Measurements from ENCODE around the gene CHMP2A. TPM values are rescaled to one million over a fixed set of nuclear protein-coding genes. Genes with fewer than 3 reads are reported as not detected.
A peak's percentile ranks its signal among the peaks of the same experiment; 100 is the strongest.
"Not testable (repeated sequence)": the region's sequence is repeated elsewhere in the genome, so short reads cannot be mapped to it uniquely, and the experiment has no call there.

CHMP2A gene
- total and polyA plus RNA-seq, 7 experiments from 2014 or later: 64.3 to 193 (median 98.2) TPM

- Histone ChIP-seq H3K36me3 (ENCODE audit: control insufficient read depth in 2 of 3, insufficient read depth in 3 of 3, low read length in 3 of 3) (peaks cover 0 to 63% (median 36%) of the 10 kb centered on the region in 3 experiments), H3K27ac (ENCODE audit: low read depth, low read length) (peak overlapping the region; percentile 81), H3K4me1 (ENCODE audit: control insufficient read depth in 2 of 2, insufficient read depth in 2 of 2, low read length in 2 of 2) (peaks cover 16% of the 10 kb centered on the region in 2 donors), H3K4me3 (ENCODE audit: low read length) (peak overlapping the region; percentile 73), H3K27me3 (ENCODE audit: control insufficient read depth in 2 of 2, insufficient read depth in 2 of 2, low read length in 2 of 2) (no peaks in the 10 kb centered on the region), H3K9me3 (ENCODE audit: control insufficient read depth in 2 of 3, low read length in 3 of 3) (no peaks in the 10 kb centered on the region)
- Mint-ChIP-seq H3K4me1 (peaks cover 28 to 43% (median 34%) of the 10 kb centered on the region in 7 donors), H3K27me3 (peaks cover 0 to 20% (median 0%) of the 10 kb centered on the region in 5 donors), H3K36me3 (peaks cover 0 to 37% (median 15%) of the 10 kb centered on the region in 5 donors), H3K4me3 (peak overlapping the region; percentile 85 to 98 (median 92)), H3K9me3 (peaks cover 0 to 17% (median 0%) of the 10 kb centered on the region in 11 donors), H3K27ac (peak overlapping the region; percentile 84 to 94 (median 91))
- CTCF ChIA-PET: no interaction called here
- no peak for ATAC-seq
- POLR2A ChIA-PET: interaction anchor here (0.9 to 4.4 kb wide), 7 partner anchors 8 to 363 kb away, joined by 3 to 85 read pairs (median 10); partner anchors contain the start of genes CHMP2A, UBE2M, ZBTB45 and ZNF274
- DNase-seq: no peak
- intact Hi-C loops (cut with micrococcal nuclease): no loop called here
Observed at GRCh38 chr19:58546019-58546530, 8.8 kb downstream of the CHMP2A start.

- ChIA-PET POLR2A (interaction anchor here (0.9 to 4.4 kb wide), 8 partner anchors 9 to 362 kb away, joined by 3 to 85 read pairs (median 9); partner anchors contain the start of genes CHMP2A, UBE2M, ZBTB45 and ZNF274), CTCF (no interaction called here)
- no peak for DNase-seq
- no peaks in the 10 kb centered on the region for H3K27me3 ChIP-seq (ENCODE audit: control insufficient read depth in 2 of 2, insufficient read depth in 2 of 2, low read length in 2 of 2)
- Mint-ChIP-seq H3K27ac (peak overlapping the region; percentile 84 to 94 (median 91)), H3K9me3 (peaks cover 0 to 16% (median 0%) of the 10 kb centered on the region in 11 donors), H3K4me1 (peaks cover 28 to 43% (median 34%) of the 10 kb centered on the region in 7 donors), H3K27me3 (peaks cover 0 to 21% (median 0%) of the 10 kb centered on the region in 5 donors), H3K4me3 (peak overlapping the region; percentile 85 to 98 (median 92)), H3K36me3 (peaks cover 0 to 35% (median 15%) of the 10 kb centered on the region in 5 donors)
- peak overlapping the region; percentile 81 for H3K27ac ChIP-seq (ENCODE audit: low read depth, low read length)
- peak overlapping the region; percentile 73 for H3K4me3 ChIP-seq (ENCODE audit: low read length)
- no peak for ATAC-seq
- peaks cover 16% of the 10 kb centered on the region in 2 donors for H3K4me1 ChIP-seq (ENCODE audit: control insufficient read depth in 2 of 2, insufficient read depth in 2 of 2, low read length in 2 of 2)
- intact Hi-C loops (cut with micrococcal nuclease): no loop called here
- H3K36me3 ChIP-seq (ENCODE audit: control insufficient read depth in 2 of 3, insufficient read depth in 3 of 3, low read length in 3 of 3): peaks cover 0 to 57% (median 32%) of the 10 kb centered on the region in 3 experiments
- no peaks in the 10 kb centered on the region for H3K9me3 ChIP-seq (ENCODE audit: control insufficient read depth in 2 of 3, low read length in 3 of 3)
Observed at GRCh38 chr19:58545286-58546018, 9.5 kb downstream of the CHMP2A start.

GRCh38 chr19:58544591-58545285 is 10.2 kb downstream of the CHMP2A start:
- Histone ChIP-seq H3K4me3 (ENCODE audit: low read length) (peak overlapping the region; percentile 73), H3K27ac (ENCODE audit: low read depth, low read length) (peak overlapping the region; percentile 81), H3K36me3 (ENCODE audit: control insufficient read depth in 2 of 3, insufficient read depth in 3 of 3, low read length in 3 of 3) (peaks cover 0 to 49% (median 26%) of the 10 kb centered on the region in 3 experiments), H3K9me3 (ENCODE audit: control insufficient read depth in 2 of 3, low read length in 3 of 3) (no peaks in the 10 kb centered on the region), H3K27me3 (ENCODE audit: control insufficient read depth in 2 of 2, insufficient read depth in 2 of 2, low read length in 2 of 2) (no peaks in the 10 kb centered on the region), H3K4me1 (ENCODE audit: control insufficient read depth in 2 of 2, insufficient read depth in 2 of 2, low read length in 2 of 2) (peaks cover 16% of the 10 kb centered on the region in 2 donors)
- H3K27me3 Mint-ChIP-seq: peaks cover 0 to 27% (median 0%) of the 10 kb centered on the region in 5 donors
- DNase-seq (peak in 1 of 9 donors; percentile 42), ATAC-seq (peak; percentile 56)
- peaks cover 0 to 30% (median 15%) of the 10 kb centered on the region in 5 donors for H3K36me3 Mint-ChIP-seq
- ChIA-PET CTCF (no interaction called here), POLR2A (interaction anchor here (0.8 to 4.4 kb wide), 12 partner anchors 10 to 863 kb away, joined by 3 to 85 read pairs (median 6); partner anchors contain the start of genes CHMP2A, MZF1, ZBTB45 and ZNF551)
- intact Hi-C loops (cut with micrococcal nuclease): loop anchor here (1.0 kb wide), 9 partner anchors 11 to 266 kb away; partner anchors contain the start of genes CHMP2A (in 2 of the 2), MZF1 (in 2 of the 2), ZBTB45 (in 2 of the 2) and ZNF446 (in 2 of the 2)
- peak overlapping the region; percentile 90 to 99 (median 96) for H3K4me3 Mint-ChIP-seq
- peaks cover 28 to 43% (median 34%) of the 10 kb centered on the region in 7 donors for H3K4me1 Mint-ChIP-seq
- H3K27ac Mint-ChIP-seq: peak overlapping the region; percentile 90 to 100 (median 99)
- H3K9me3 Mint-ChIP-seq: peaks cover 0 to 16% (median 0%) of the 10 kb centered on the region in 11 donors

- H3K4me1 Mint-ChIP-seq: peaks cover 28 to 43% (median 36%) of the 10 kb centered on the region in 7 donors
- intact Hi-C loops (cut with micrococcal nuclease): loop anchor here (1.0 kb wide), 9 partner anchors 11 to 266 kb away; partner anchors contain the start of genes CHMP2A (in 2 of the 2), MZF1 (in 2 of the 2), ZBTB45 (in 2 of the 2) and ZNF446 (in 2 of the 2)
- H3K9me3 Mint-ChIP-seq: peaks cover 0 to 16% (median 0%) of the 10 kb centered on the region in 11 donors
- ATAC-seq (peak; percentile 92), DNase-seq (peak; percentile 100)
- peak within 1 kb of the TSS; percentile 96 to 100 (median 99) for H3K27ac Mint-ChIP-seq
- ChIA-PET POLR2A (interaction anchor here (0.8 to 4.4 kb wide), 17 partner anchors 10 to 862 kb away, joined by 3 to 85 read pairs (median 5); partner anchors contain the start of genes CHMP2A, MZF1, UBE2M and ZBTB45), CTCF (interaction anchor here (0.6 to 1.6 kb wide), 4 partner anchors 24 to 1074 kb away, joined by 3 to 10 read pairs (median 4); partner anchors contain the start of gene ZBTB45)
- Histone ChIP-seq H3K4me1 (ENCODE audit: control insufficient read depth in 2 of 2, insufficient read depth in 2 of 2, low read length in 2 of 2) (peaks cover 16% of the 10 kb centered on the region in 2 donors), H3K27ac (ENCODE audit: low read depth, low read length) (peak within 1 kb of the TSS; percentile 83), H3K4me3 (ENCODE audit: low read length) (peak within 1 kb of the TSS; percentile 97), H3K36me3 (ENCODE audit: control insufficient read depth in 2 of 3, insufficient read depth in 3 of 3, low read length in 3 of 3) (peaks cover 0 to 42% (median 19%) of the 10 kb centered on the region in 3 experiments), H3K9me3 (ENCODE audit: control insufficient read depth in 2 of 3, low read length in 3 of 3) (no peaks in the 10 kb centered on the region), H3K27me3 (ENCODE audit: control insufficient read depth in 2 of 2, insufficient read depth in 2 of 2, low read length in 2 of 2) (no peaks in the 10 kb centered on the region)
- peaks cover 0 to 25% (median 15%) of the 10 kb centered on the region in 5 donors for H3K36me3 Mint-ChIP-seq
- H3K27me3 Mint-ChIP-seq: peaks cover 0 to 33% (median 0%) of the 10 kb centered on the region in 5 donors
- H3K4me3 Mint-ChIP-seq: peak within 1 kb of the TSS; percentile 94 to 99 (median 96)
Observed at GRCh38 chr19:58543826-58544590, 10.9 kb downstream of the CHMP2A start, which contains the start of gene TRIM28. TRIM28 (plus strand) TSS chr19:58544064; CDS start chr19:58544758, 694 bp downstream.

- intact Hi-C loops (cut with micrococcal nuclease); H3K27ac ChIP-seq (ENCODE audit: low read depth, low read length); H3K4me3 ChIP-seq (ENCODE audit: low read length); ATAC-seq; H3K9me3 ChIP-seq (ENCODE audit: control insufficient read depth in 2 of 3, low read length in 3 of 3); H3K27me3 ChIP-seq (ENCODE audit: control insufficient read depth in 2 of 2, insufficient read depth in 2 of 2, low read length in 2 of 2); DNase-seq: not testable (repeated sequence)
- POLR2A ChIA-PET: interaction anchor here (1.4 to 4.4 kb wide), 7 partner anchors 12 to 33 kb away, joined by 4 to 85 read pairs (median 9); partner anchors contain the start of genes CHMP2A, MZF1, UBE2M and ZBTB45
- H3K36me3 ChIP-seq (ENCODE audit: control insufficient read depth in 2 of 3, insufficient read depth in 3 of 3, low read length in 3 of 3): peaks cover 0 to 30% (median 14%) of the 10 kb centered on the region in 3 experiments
- Mint-ChIP-seq H3K9me3 (peaks cover 0 to 16% (median 0%) of the 10 kb centered on the region in 11 donors), H3K4me1 (peaks cover 31 to 46% (median 38%) of the 10 kb centered on the region in 7 donors), H3K36me3 (peaks cover 0 to 20% (median 15%) of the 10 kb centered on the region in 5 donors), H3K27ac (peak overlapping the region in 7 of 9 donors; percentile 14 to 62 (median 42)), H3K4me3 (peak overlapping the region in 3 of 10 donors; percentile 33 to 61 (median 35)), H3K27me3 (peaks cover 0 to 37% (median 0%) of the 10 kb centered on the region in 5 donors)
- CTCF ChIA-PET: interaction anchor here (1.1 to 1.6 kb wide), 2 partner anchors 23 to 38 kb away, joined by 5 to 10 read pairs; partner anchors contain the start of gene ZBTB45
- peaks cover 18 to 21% of the 10 kb centered on the region in 2 donors for H3K4me1 ChIP-seq (ENCODE audit: control insufficient read depth in 2 of 2, insufficient read depth in 2 of 2, low read length in 2 of 2)
Observed at GRCh38 chr19:58542641-58543372, 12.1 kb downstream of the CHMP2A start.

All from naive thymus-derived CD4-positive, alpha-beta T cell (primary cell).